Ovary (tissue), 3 donors: ENCODE measurements around the gene EYS.

ENCODE experiments used
- CTCF ChIP-seq, 3 donors: fragments of 450-650 bp in 2 of 3; fragments of 200-600 bp in 1 of 3; IDR thresholded peaks; one replicate each; pipeline versions ENCODE4 v1.5.1 to v1.8.0; 2016 to 2022; ENCODE audit warnings: antibody characterized with exemption in 3 of 3, mild to moderate bottlenecking in 1 of 3
- EP300 ChIP-seq: sonication (generic); formaldehyde crosslinking; IDR thresholded peaks from one replicate; pipeline ENCODE4 v1.6.1; 2017; ENCODE audit warnings: antibody characterized with exemption
- POLR2A ChIP-seq: fragments of 450-650 bp; IDR thresholded peaks from one replicate; pipeline ENCODE4 v1.6.1; 2017; ENCODE audit warnings: antibody characterized with exemption, mild to moderate bottlenecking, moderate library complexity
- donor health status: DM: no; HTN: no; CAD: no.

GRCh38 chr6:64679416-64679815, 1027.6 kb downstream of the EYS start:
- no peak for TF ChIP-seq CTCF (IDR thresholded peaks at IDR 0.05)
- TF ChIP-seq POLR2A: no peak
- no peak for TF ChIP-seq EP300
